Measurements from ENCODE around the gene FZD2. TPM values are rescaled to one million over a fixed set of nuclear protein-coding genes. Genes with fewer than 3 reads are reported as not detected.

The FZD2 gene
- total and polyA plus RNA-seq, 9 of the 15 experiments (the other 6 are each of a cell fraction or from before 2014, with no cell fraction given) = 0.03 to 4.5 (median 1.1) TPM; not detected in 1

DNA sequence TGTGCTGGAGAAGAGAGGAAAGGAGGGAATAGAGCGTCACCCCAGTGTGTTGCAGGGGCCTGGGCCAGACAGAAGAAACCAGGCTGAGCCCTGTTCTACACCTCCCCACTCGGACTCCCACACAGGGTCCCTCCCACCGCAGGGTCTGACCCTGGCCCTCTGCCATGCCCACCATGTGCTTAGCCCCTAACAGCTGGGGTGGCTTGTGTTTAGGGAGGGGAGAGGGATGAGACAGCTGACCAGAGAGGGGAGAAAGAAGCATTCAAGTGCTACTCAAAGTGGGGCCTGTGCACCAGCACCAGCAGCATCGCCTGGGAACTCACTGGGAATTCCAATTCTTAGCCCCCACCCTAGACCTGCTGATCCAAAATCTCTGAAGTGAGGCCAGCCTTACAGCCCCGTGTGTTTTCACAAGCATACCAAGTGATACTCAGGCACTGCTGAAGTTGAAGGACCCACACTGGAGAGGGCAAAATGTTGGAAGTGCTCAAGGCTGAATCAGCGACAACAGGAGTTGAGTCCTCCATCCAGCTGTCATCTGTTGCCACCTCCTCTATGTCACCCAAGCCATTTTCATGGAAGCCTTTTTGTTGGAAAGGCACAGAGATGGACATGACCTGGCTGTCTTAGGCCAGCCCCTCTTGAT lies 47.0 kb downstream of the FZD2 start:
- ATAC-seq = no peak
- Histone ChIP-seq H3K27ac (ENCODE audit: extremely low read depth, low read depth, low read length) (no peak overlapping the region), H3K4me1 (replicated peaks in 1 of 2; ENCODE audit: control insufficient read depth in 2 of 2, insufficient read depth in 2 of 2, low read length in 2 of 2) (no peaks in the 10 kb centered on the region), H3K9me1 (ENCODE audit: control insufficient read depth, insufficient read depth, low read length) (no peaks in the 10 kb centered on the region), H3K4me3 (no peak overlapping the region), H3K79me2 (ENCODE audit: control insufficient read depth, insufficient read depth, low read length) (no peaks in the 10 kb centered on the region), H3K36me3 (ENCODE audit: control insufficient read depth, insufficient read depth, low read length) (no peaks in the 10 kb centered on the region), H3K9me3 (replicated peaks; ENCODE audit: control insufficient read depth, insufficient read depth, low read depth, low read length) (no peaks in the 10 kb centered on the region), H4K20me1 (replicated peaks; ENCODE audit: control insufficient read depth, insufficient read depth, low read length) (peaks cover 3% of the 10 kb centered on the region; the same call in 1 of the 2 replicates), H3K4me2 (ENCODE audit: insufficient read depth, low read length) (no peak overlapping the region), H3K27me3 (ENCODE audit: control insufficient read depth in 2 of 2, insufficient read depth in 2 of 2, low read length in 2 of 2) (peaks cover 28 to 68% of the 10 kb centered on the region in 2 experiments; a peak in 4 of 5 replicates), H3K9ac (ENCODE audit: insufficient read depth in 1 of 2, low read depth in 2 of 2, low read length in 2 of 2) (no peak overlapping the region), H2AFZ (ENCODE audit: low read depth, low read length) (no peak overlapping the region)
- no peak for DNase-seq (ENCODE audit: extremely low read depth in 1 of 4, low spot score in 3 of 4)
- no TSS peak for BruUV-seq (replicated peaks)
- FAIRE-seq = no peak
- CTCF ChIA-PET (ENCODE audit: low intra/inter-chr PET ratio) = no interaction called here
- intact Hi-C loops (cut with micrococcal nuclease) = no loop called here
- peak; percentile 66; the same call in 1 of the 2 replicates for TF ChIP-seq RFX5 (IDR thresholded peaks at IDR 0.05; ENCODE audit: low read depth, low read length)
- TF ChIP-seq, protein P1, sequence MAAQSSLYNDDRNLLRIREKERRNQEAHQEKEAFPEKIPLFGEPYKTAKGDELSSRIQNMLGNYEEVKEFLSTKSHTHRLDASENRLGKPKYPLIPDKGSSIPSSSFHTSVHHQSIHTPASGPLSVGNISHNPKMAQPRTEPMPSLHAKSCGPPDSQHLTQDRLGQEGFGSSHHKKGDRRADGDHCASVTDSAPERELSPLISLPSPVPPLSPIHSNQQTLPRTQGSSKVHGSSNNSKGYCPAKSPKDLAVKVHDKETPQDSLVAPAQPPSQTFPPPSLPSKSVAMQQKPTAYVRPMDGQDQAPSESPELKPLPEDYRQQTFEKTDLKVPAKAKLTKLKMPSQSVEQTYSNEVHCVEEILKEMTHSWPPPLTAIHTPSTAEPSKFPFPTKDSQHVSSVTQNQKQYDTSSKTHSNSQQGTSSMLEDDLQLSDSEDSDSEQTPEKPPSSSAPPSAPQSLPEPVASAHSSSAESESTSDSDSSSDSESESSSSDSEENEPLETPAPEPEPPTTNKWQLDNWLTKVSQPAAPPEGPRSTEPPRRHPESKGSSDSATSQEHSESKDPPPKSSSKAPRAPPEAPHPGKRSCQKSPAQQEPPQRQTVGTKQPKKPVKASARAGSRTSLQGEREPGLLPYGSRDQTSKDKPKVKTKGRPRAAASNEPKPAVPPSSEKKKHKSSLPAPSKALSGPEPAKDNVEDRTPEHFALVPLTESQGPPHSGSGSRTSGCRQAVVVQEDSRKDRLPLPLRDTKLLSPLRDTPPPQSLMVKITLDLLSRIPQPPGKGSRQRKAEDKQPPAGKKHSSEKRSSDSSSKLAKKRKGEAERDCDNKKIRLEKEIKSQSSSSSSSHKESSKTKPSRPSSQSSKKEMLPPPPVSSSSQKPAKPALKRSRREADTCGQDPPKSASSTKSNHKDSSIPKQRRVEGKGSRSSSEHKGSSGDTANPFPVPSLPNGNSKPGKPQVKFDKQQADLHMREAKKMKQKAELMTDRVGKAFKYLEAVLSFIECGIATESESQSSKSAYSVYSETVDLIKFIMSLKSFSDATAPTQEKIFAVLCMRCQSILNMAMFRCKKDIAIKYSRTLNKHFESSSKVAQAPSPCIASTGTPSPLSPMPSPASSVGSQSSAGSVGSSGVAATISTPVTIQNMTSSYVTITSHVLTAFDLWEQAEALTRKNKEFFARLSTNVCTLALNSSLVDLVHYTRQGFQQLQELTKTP (IDR thresholded peaks at IDR 0.05; ENCODE audit: low read depth in 1 of 2, partially characterized antibody in 2 of 2) = no peak
- 0% methylated on average over 6 of the region's 6 CpGs for WGBS (ENCODE audit: insufficient coverage, low coverage, missing lambda C conversion rate)
- POLR2A ChIA-PET = no interaction called here
- in situ Hi-C loops (cut with MboI) = no loop called here

All from K562 (cell line).